ENCODE measurements around the gene SLC25A15.

Gene SLC25A15

GRCh38 chr13:40774672-40775071, 14.7 kb upstream of the SLC25A15 start:
- in situ Hi-C loops (cut with HindIII; ENCODE audit: low sequenced_read_pairs), result no loop called here
- H3K4me3 ChIP-seq (ENCODE audit: low read depth, low read length), result no peak overlapping the region
- DNase-seq (ENCODE audit: low read depth), result no peak
- TF ChIP-seq, protein P1, sequence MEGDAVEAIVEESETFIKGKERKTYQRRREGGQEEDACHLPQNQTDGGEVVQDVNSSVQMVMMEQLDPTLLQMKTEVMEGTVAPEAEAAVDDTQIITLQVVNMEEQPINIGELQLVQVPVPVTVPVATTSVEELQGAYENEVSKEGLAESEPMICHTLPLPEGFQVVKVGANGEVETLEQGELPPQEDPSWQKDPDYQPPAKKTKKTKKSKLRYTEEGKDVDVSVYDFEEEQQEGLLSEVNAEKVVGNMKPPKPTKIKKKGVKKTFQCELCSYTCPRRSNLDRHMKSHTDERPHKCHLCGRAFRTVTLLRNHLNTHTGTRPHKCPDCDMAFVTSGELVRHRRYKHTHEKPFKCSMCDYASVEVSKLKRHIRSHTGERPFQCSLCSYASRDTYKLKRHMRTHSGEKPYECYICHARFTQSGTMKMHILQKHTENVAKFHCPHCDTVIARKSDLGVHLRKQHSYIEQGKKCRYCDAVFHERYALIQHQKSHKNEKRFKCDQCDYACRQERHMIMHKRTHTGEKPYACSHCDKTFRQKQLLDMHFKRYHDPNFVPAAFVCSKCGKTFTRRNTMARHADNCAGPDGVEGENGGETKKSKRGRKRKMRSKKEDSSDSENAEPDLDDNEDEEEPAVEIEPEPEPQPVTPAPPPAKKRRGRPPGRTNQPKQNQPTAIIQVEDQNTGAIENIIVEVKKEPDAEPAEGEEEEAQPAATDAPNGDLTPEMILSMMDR (IDR thresholded peaks at IDR 0.05; ENCODE audit: low read depth, low read length, missing control alignments), result no peak

DNA sequence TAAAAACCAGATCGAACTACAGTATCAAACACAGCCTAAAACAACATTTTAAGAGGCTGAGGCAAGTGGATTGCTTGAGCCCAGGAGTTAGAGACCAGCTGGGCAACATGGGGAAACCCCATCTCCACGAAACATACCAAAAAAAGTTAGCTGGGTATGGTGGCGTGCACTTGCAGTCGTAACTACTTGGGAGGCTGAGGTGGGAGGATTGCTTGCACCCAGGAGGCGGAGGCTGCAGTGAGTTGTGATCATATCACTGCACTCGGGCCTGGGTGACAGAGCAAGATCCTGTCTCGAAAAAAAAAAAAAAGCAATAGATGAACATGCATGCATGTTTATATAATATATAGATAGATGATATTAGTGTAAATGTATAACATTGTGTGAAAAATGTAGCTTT, 13.2 kb upstream of the SLC25A15 start:
- no peak for DNase-seq (ENCODE audit: low read depth)
- TF ChIP-seq, protein P1 (IDR thresholded peaks at IDR 0.05; ENCODE audit: low read depth, low read length, missing control alignments), result no peak
- no peak overlapping the region for H3K4me3 ChIP-seq (ENCODE audit: low read depth, low read length)
- in situ Hi-C loops (cut with HindIII; ENCODE audit: low sequenced_read_pairs), result no loop called here

- H3K4me3 ChIP-seq (ENCODE audit: low read depth, low read length), result no peak overlapping the region
- TF ChIP-seq, protein P1 (IDR thresholded peaks at IDR 0.05; ENCODE audit: low read depth, low read length, missing control alignments), result no peak
- no peak for DNase-seq (ENCODE audit: low read depth)
- in situ Hi-C loops (cut with HindIII; ENCODE audit: low sequenced_read_pairs), result no loop called here
Observed at GRCh38 chr13:40776681-40777165, 12.7 kb upstream of the SLC25A15 start.

GRCh38 chr13:40777166-40777808, 12.1 kb upstream of the SLC25A15 start:
- no peak overlapping the region for H3K4me3 ChIP-seq (ENCODE audit: low read depth, low read length)
- no peak for DNase-seq (ENCODE audit: low read depth)
- in situ Hi-C loops (cut with HindIII; ENCODE audit: low sequenced_read_pairs), result no loop called here
- TF ChIP-seq, protein P1 (IDR thresholded peaks at IDR 0.05; ENCODE audit: low read depth, low read length, missing control alignments), result peak; percentile 58

DNA sequence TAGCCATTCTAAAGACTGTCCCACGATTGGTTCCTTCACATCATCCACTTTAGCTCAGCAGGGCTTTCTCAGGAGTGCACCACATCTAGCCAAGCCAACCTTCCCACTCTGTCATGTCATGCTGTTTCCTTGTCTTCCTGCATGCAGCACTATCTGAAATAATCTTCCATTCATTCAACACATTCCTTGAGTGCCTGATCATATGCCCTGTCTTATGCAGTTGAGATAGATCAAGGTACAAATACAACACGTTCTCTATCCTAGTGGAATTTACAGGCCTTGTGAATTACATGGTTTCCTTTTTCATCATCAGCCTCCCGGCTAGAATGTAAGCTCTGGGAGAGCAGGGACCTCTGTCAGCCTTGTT, 11.6 kb upstream of the SLC25A15 start:
- TF ChIP-seq, protein P1 (IDR thresholded peaks at IDR 0.05; ENCODE audit: low read depth, low read length, missing control alignments), result no peak
- in situ Hi-C loops (cut with HindIII; ENCODE audit: low sequenced_read_pairs), result no loop called here
- DNase-seq (ENCODE audit: low read depth), result no peak
- H3K4me3 ChIP-seq (ENCODE audit: low read depth, low read length), result no peak overlapping the region

DNA sequence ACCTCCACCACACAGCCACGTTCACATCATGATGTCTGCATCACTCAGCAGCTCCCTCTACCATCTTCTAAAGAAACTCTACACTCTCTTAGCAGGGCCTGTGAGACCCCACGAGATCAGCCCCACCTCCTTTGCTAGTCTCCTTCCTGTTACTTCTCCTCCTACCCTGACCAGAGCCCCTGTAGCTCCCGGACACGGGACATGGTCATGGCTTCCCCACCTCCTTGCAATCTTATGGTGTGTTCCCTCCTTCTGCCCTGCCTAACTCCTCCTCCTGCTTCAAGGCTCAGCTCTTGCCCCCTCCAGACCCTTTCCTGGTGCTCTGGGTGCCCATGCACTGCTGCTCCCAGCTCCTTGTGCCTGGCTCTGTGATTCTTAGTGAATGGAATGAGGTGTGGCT, 10.4 kb upstream of the SLC25A15 start:
- H3K4me3 ChIP-seq (ENCODE audit: low read depth, low read length), result no peak overlapping the region
- TF ChIP-seq, protein P1 (IDR thresholded peaks at IDR 0.05; ENCODE audit: low read depth, low read length, missing control alignments), result no peak
- in situ Hi-C loops (cut with HindIII; ENCODE audit: low sequenced_read_pairs), result no loop called here
- no peak for DNase-seq (ENCODE audit: low read depth)
